ENCODE results near the gene AVEN. TPM values are rescaled to one million over a fixed set of nuclear protein-coding genes. Genes with fewer than 3 reads are reported as not detected.
"Not testable (repeated sequence)": the region's sequence is repeated elsewhere in the genome, so short reads cannot be mapped to it uniquely, and the experiment has no call there.

The AVEN gene
- total RNA-seq, 1 experiment from 2014 or later: 21.4 TPM

DNA sequence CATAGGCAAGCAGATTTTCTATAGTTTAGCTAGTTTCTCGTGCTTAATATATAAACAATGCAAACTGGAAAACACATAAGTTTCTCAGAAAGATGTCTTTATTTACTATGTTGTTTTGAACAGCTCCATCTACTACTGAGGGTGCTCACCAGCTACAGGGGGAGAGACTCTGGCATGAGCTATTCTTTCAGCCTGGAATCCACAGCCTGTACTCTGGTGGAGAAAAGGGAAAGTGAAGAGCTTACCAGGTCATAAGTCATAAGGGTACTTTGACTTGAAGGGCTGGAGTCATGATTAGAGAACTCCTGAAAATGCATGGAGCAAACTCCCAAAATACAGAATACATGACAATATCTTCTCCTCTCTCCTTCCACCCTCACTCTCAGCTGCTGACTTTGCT, 4.4 kb upstream of the AVEN start:
- peak; percentile 19 for DNase-seq (ENCODE audit: low read depth)

DNA sequence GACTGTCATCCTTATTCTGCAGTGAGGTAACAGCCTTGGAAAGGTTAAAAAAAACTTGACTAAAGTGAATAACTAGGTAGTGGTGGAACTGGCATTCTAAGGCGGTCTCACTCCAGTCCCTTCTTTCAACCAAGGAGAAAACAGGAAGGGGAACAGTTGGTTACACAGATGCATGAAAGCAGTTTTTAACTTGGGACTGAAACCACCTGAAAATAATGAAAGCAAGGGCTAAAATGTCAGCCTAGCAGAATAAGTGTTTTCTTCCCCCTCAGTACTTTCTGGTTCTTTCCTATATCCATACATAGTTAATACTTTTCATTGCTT, 748 bp upstream of the AVEN start:
- no peak for DNase-seq (ENCODE audit: low read depth)

DNA sequence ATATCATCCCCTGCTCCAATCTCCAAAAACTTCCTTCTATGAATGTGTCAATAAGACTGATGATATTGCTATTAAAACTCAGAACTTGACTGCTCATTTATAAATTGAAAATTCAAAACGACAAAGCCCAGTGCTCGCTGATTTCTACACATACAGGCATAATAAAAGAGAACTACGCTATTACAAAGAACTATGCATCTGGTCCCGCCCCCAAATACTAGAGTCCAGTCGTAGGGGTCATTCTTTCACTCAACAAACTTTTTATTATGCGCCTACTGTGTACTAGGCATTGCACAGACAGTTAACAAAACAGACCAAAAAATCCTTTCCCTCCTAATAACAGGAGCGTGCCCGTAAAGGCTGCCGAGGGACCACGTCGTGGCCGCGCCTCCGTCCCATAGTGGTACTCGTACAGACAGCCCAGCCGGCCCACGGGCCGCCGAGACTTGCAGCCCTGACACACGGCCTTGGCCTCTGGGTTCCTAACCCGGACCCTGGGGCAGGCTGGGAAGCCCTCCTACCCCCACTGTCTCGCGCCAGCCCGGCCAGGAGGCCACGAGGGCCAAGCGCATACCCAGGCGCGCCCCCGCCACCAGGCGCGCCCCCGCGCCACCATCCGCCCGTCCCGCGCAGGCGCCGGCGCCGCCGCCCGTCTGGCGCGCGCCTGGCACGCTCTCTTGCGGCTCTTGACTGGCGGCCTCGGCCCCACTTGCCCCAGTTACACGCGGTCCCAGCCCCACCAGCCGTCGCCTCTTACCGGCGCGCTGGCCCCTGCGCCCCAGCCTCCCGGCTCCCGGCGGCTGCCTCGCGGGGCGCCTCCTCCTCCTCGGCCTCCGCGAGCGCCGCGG, 757 bp downstream of the AVEN start:
- DNase-seq (ENCODE audit: low read depth): peak; percentile 89

DNA sequence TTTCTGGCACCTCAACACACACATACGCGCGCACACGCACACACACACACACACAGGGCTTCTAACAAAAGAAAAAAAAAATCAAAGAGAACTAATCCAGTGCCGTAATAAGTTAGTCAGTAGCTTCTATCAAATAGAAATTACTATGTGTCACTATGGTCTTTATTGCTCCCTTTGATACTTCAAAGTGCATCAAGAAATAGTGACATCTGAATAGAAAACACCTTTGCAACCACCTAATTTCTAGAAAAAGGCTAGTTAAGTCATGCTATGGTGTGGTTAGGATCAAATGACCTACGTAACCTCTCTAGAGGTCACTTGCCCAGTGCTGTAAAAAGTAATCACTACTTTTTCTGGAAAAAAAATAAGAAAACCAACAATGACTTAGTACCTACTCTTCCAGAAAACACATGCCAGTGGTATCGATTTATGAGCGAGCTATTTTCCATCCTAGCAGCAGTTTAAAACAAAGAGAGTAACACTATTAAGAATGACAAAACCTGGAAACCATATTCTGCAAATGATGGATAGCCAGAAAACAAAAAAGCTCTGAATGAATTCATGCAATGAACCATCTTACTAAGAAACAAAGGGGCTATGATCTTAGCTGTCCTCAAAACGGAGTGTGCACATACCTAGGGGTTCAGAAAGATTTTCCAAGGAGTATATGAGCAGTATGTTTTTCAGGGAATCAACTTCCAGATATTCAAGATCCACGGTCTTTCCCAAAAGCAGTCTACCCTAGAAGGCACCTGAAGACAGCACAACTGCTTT, 6.8 kb downstream of the AVEN start:
- DNase-seq (ENCODE audit: low read depth): no peak

DNA sequence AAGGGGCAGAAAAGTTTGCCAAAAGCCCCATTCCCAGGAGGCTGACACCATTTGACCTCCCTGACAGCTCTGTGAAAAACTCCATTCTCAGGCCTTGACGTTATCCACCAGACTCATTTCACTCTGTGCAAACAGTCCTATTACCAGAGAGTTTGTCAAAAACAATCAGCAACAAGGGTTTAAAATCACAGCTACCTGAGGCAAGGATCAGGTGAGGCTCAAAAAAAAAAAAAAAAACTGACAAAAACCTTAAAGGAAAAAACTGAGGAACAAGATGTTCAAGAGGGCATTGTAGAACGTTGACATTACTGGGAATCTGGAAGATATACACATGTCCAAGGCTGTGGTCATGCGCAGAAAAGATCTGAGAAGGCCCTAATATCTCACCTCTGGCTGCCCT, 11.4 kb downstream of the AVEN start:
- DNase-seq (ENCODE audit: low read depth): no peak

DNA sequence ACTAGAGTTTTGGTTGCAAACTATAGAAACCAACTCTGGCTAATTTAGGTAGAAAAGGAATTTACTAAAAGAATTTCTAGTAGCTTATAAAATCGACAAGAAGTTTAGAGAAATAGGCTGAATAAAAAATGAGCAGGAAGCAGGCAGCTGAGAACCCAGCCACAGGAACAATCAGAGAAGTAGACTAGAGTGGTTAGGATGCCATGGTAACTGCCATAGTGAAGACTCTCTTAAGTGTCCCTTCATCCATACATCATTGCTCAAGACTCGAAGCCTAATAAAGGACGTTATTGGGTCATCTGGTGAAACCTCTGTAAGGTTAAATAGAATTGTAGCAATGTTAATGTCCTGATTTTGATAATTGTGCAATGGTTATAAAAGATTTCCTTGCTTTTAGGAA, 13.8 kb downstream of the AVEN start:
- no peak for DNase-seq (ENCODE audit: low read depth)

DNA sequence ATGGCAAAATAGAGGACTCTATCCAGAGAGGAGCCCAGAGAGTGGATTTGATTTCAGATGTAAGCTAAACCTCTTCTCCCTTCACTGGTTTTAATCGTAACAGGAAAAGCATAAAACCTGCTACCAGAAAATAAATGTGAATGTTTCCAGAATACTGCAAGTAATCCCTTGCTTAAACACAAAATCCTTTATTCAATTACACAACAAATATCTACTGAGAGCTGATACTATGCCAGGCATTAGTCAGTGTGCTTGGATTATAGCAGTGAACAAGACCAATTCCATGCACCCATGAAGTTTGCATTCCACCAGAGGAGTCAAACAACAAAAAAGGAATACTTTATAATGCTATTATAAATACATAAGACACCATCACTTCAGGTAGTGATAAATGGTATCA, 15.1 kb downstream of the AVEN start:
- no peak for DNase-seq (ENCODE audit: low read depth)

DNA sequence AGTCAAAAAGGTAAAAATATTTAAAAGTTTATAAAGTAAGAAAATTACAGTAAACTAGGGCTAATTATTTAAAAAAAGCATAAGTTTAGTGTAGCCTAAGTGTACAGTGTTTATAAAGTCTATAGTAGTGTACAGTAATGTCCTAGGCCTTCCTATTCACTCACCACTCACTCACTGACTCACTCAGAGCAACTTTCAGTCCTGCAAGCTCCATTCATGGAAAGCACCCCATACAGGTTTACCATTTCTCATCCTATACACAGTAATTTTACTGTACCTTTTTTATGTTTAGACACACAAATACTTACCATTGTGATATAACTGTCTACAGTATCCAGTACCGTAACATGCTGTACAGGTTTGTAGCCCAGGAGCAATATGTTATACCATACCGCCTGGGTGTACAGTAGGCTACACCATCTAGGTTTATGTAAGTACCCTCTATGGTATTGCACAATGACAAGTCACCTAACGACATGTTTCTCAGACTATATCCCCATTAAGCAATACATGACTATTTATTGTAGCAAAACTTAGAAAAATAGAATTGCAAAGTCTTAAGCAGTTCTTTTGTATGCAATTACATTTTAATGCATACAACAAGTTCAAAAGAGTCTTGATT, 19.5 kb downstream of the AVEN start:
- no peak for DNase-seq (ENCODE audit: low read depth)

DNA sequence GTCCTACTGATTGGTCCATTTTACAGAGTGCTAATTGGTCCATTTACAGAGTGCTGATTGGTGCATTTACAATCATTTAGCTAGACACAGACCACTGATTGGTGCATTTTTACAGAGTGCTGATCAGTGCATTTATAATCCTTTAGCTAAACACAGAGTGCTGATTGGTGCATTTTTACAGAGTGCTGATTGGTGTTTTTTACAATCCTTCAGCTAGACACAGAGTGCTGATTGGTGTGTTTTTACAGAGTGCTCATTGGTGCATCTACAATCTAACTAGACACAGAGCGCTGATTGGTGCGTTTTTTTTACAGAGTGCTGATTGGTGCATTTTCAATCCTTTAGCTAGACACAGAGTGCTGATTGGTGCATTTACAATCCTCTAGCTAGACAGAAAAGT, 20.3 kb downstream of the AVEN start:
- not testable (repeated sequence) for DNase-seq (ENCODE audit: low read depth)

DNA sequence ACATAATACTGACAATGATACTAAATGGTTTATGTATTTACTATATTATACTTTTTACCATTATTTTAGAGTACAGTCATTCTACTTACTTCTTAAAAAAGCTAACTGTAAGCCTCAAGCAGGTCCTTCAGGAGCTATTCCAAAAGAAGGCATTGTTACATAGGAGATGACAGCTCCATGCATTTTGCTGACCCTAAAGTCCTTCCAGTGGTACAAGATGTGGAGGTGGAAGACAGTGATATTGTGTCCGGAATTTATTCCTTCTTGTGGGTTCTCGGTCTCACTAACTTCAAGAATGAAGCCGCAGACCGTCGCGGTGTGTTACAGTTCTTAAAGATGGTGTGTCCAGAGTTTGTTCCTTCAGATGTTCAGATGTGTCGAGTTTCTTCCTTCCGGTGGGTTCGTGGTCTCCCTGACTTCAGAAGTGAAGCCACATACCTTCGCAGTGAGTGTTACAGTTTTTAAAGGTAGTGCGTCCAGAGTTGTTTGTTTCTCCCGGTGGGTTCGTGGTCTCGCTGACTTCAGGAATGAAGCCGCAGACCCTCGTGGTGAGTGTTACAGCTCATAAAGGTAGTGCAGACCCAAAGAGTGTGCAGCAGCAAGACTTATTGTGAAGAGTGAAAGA, 20.9 kb downstream of the AVEN start:
- DNase-seq (ENCODE audit: low read depth): no peak

DNA sequence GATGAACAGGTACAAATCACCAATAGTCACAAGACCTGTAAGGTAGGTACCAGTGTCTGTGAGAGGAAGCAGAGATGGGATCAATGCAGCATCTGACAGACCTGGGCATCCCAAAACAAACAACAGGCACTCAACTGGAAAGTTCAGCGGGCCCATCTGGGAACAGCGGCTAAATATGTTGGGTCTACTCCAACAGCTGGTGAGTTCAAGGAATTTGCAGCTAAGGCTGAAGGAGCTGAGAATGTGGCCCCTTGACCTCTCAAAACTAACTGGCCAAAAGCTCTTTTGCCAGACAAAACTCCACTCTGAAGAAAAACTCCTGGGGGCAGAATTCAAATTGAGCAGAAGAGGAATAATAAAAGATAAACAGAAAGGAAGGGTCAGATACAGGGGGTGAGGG, 24.4 kb downstream of the AVEN start:
- DNase-seq (ENCODE audit: low read depth): no peak

DNA sequence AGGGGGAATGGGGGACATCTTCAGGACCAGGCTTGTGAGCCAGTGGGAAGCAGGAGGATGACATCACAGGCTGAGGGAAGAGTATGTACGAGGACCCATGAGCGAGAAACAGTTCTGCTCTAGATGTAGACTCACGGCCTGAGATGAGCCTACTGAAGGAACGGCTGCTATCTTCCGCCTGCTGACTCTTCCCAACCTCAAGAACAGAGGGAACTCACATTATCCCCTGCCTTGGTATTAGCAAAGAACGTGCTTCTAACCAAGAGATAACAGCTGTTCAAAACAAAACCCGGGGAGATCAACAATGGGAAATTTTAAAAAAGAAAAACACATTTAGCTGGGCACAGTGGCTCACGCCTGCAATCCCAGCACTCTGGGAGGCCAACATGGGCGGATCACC, 25.3 kb downstream of the AVEN start:
- DNase-seq (ENCODE audit: low read depth): no peak

DNA sequence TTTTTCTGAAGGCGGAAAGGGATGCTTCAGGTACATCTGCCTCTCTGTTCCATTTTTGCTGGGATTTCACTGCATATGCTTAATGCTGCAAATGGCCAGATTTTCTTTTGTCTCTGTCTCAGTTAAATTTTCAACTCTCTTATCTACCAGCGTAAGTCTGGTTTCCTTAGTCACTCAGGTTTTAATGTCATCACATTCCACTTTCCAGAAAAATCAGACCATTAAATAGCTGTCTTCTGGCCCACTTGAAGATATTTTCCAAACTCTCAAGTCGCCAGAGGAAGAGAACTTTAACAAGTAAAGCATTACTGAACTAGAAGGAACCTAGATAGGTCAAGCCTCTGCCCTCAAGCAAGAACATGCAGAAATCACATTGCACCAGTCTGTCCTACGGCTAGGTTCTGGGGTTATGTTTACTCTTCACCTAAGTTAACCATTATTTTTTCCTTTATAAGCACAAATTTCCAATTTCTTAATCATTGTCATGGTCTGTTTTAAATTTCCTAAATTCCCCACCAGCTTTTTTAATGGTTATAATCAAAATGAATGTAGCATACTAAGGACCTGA, 26.5 kb downstream of the AVEN start:
- DNase-seq (ENCODE audit: low read depth): no peak

DNA sequence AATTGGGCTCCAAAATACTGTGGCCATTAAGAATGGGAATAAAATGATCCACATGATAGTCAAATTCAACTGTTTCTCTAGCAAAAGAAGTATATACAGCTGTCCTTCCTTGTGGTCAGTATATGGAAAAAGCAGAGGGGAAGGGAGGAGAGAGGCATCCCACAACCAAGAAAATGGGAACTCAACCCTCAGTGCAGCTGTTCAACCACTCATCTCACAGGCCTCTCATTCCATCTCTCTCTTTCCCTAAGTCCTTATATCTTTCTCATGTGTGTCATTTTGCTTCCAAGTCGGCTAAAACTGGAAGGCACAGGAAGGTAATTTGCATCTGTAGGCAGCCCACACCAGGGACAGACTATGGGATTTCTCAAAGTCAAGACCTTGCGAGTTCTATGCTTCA, 27.5 kb downstream of the AVEN start:
- no peak for DNase-seq (ENCODE audit: low read depth)

DNA sequence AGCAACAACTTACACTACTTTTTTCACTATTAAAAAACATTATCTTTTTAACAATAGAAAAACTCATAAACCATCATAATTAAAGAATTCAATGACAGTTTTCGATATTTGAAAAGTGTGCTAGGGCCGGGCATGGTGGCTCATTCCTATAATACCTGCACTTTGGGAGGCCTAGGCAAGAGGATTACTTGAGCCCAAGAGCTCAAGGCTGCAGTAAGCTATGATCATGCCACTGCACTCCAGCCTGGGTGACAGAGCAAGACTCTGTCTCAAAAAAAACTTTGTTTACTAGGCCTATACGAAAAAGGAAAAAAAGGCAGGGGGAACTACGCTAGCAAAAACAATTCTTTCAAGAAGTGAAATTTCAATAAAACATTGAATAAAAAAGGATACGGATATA, 28.1 kb downstream of the AVEN start:
- DNase-seq (ENCODE audit: low read depth): no peak

DNA sequence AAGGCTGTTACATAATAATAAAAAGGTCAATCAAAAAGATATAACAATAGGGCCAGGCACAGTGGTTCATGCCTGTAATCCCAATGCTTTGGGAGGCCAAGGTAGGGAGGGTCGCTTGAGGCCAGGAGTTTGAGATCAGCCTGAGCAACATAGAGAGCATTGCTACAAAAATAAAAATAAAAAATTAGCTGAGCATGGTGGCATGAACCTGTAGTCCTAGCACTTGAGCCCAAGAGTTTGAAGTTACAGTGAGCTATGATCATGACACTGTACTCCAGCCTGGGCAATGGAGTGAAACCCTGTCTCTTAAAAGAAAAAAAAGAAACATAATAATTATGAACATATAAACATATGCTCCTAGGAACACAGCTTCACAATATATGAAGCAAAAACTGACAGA, 29.3 kb downstream of the AVEN start:
- no peak for DNase-seq (ENCODE audit: low read depth)

DNA sequence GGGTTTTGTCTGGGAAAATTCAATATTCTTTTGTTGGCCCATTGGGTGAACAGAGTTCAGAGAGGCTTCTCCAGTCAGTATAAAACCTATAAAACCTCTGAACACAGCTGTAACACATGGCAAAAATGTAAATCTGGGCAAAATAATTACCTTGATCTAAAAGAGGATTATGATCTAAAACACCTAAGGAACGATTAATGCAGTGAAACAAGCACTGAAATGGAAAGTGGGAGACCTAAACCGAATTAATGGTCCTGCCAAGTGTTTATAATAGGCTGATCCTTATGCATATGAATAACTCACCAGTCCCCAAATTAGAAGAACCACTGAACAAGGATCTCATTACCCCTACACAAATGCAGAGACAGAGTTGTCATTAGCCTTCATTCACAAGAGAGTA, 32.6 kb downstream of the AVEN start:
- DNase-seq (ENCODE audit: low read depth): no peak

DNA sequence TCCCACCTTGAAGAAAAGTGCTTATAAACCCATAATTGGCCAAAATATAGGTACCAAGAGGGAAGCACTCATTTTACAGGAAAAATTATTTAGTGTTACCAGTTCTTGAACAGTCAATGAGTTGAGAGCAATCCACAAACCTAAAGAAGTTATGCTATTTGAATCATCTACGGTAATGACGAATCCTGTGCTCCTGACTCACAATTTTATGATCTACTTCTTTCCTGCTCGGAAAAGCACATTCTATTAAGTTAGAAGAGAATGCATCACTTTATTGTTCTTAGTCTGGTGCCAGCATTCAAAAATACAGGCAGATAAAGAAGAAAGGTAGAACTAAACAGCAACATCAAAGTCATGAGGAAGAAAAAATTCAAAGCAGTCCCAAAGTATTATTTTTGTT, 37.5 kb downstream of the AVEN start:
- DNase-seq (ENCODE audit: low read depth): no peak

DNA sequence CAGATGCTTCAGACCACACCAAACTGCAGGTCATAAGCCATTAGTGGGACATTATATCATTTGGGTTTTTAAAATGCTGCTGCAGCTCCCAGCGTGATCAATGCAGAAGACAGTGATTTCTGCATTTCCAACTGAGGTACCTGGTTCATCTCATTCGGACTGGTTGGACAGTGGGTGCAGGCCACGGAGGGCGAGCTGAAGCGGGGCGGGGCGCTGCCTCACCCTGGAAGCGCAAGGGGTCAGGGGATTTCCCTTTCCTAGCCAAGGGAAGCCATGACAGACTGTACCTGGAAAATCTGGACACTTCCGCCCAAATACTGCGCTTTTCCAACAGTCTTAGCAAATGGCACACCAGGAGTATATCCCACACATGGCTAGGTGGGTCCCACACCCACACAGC, 43.3 kb downstream of the AVEN start:
- DNase-seq (ENCODE audit: low read depth): not testable (repeated sequence)

DNA sequence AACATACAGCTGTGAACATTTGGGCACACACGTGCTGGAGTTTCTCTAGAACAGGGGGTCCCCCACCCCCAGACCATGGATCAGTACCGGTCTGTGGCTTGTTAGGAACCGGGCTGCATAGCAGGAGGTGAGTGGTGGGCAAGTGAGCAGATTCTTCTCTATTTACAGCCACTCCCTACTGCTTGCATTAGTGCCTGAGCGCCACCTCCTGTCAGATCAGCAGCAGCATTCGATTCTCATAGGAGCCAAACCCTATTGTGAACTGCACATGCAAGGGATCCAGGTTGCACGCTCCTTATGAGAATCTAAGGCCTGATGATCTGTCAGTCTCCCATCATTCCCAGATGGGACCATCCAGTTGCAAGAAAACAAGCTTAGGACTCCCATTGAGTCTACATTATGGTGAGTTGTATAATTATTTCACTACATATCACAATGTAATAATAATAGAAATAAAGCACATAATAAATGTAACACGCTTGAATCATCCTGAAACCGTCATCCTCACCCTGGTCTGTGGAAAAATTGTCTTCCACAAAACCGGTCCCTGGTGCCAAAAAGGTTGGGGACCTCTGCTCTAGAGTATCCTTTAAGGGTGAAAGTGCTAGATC, 44.9 kb downstream of the AVEN start:
- peak; percentile 50 for DNase-seq (ENCODE audit: low read depth)

DNA sequence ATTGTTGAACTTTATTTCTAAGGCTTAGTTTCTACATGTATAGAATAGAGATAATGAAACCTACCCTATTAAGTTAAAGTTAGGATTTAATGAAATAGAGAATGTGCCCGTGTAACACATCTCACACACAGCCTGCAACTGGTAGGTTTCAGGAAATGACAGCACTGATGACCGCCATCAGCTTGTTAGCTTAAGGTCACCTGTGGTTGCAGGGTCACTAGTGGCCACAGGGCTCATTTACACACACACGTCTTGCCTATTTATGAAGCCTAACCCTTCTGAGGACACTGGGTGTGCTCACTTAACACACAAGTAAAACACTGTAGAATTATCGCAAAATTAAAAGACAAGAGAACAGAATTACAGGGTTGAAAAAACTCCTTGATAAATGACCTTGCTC, 50.6 kb downstream of the AVEN start:
- DNase-seq (ENCODE audit: low read depth): peak; percentile 8

DNA sequence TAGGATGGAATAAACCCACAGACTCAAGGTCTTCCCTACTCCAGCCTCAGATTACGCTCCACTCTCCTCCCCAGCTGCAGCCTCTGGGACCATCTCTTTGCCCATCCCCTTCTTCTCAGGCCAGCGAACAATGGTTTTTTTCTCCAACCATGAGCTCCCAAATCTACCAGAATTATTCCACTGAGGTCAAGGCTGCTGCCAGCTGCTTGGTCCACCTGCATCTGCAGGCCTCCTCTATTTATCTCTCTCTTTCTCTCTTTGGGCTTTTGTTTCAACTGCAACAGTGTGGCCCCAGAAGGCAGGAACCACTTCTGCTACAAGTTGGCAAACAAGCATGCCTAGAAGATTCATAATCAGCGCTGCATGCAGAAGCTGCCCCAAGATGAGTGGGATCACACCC, 51.6 kb downstream of the AVEN start:
- DNase-seq (ENCODE audit: low read depth): no peak
